ENCODE results near the gene DXO. TPM values are rescaled to one million over a fixed set of nuclear protein-coding genes. Genes with fewer than 3 reads are reported as not detected.
"Not testable (repeated sequence)": the region's sequence is repeated elsewhere in the genome, so short reads cannot be mapped to it uniquely, and the experiment has no call there.

The DXO gene
- polyA plus RNA-seq, 3 donors, result 5.5 to 49.6 (median 10.4) TPM

GRCh38 chr6:32004864-32005537, 33.1 kb upstream of the DXO start:
- H4K20me1 ChIP-seq (ENCODE audit: insufficient read depth, low read length); H3K9ac ChIP-seq (ENCODE audit: insufficient read depth, low read length, poor library complexity, severe bottlenecking); H3K4me1 ChIP-seq (ENCODE audit: control insufficient read depth in 1 of 2, insufficient read depth in 2 of 2, low read length in 2 of 2); H3K36me3 ChIP-seq (replicated peaks in 1 of 2; ENCODE audit: control insufficient read depth in 1 of 2, insufficient read depth in 2 of 2, low read length in 2 of 2); H3K27me3 ChIP-seq (ENCODE audit: control insufficient read depth in 2 of 2, insufficient read depth in 2 of 2, low read length in 2 of 2); H3K4me2 ChIP-seq (replicated peaks; ENCODE audit: extremely low read depth, low read length, poor library complexity, severe bottlenecking); DNase-seq; H3K4me1 Mint-ChIP-seq; H3K9me3 Mint-ChIP-seq; H3K27ac ChIP-seq (ENCODE audit: low read depth in 1 of 2, low read length in 2 of 2); H2AFZ ChIP-seq (ENCODE audit: insufficient read depth, low read depth, low read length, poor library complexity, severe bottlenecking); H3K4me3 ChIP-seq (replicated peaks in 1 of 3; ENCODE audit: low read depth in 2 of 3, low read length in 3 of 3); H3K4me3 Mint-ChIP-seq; H3K27me3 Mint-ChIP-seq (ENCODE audit: low read depth in 3 of 3); H3K27ac Mint-ChIP-seq; H3K36me3 Mint-ChIP-seq; intact Hi-C loops (cut with micrococcal nuclease); H3K9me3 ChIP-seq (replicated peaks in 1 of 2; ENCODE audit: control insufficient read depth in 1 of 2, insufficient read depth in 1 of 2, low read length in 2 of 2); H3K79me2 ChIP-seq (ENCODE audit: insufficient read depth, low read length): not testable (repeated sequence)
- 65% methylated on average over 5 of the region's 13 CpGs for WGBS (ENCODE audit: insufficient coverage)

- H3K4me1 ChIP-seq (ENCODE audit: control insufficient read depth in 1 of 2, insufficient read depth in 2 of 2, low read length in 2 of 2); H3K9ac ChIP-seq (ENCODE audit: insufficient read depth, low read length, poor library complexity, severe bottlenecking); H3K79me2 ChIP-seq (ENCODE audit: insufficient read depth, low read length); H3K27me3 ChIP-seq (ENCODE audit: control insufficient read depth in 2 of 2, insufficient read depth in 2 of 2, low read length in 2 of 2); H3K4me3 Mint-ChIP-seq; H3K9me3 ChIP-seq (replicated peaks in 1 of 2; ENCODE audit: control insufficient read depth in 1 of 2, insufficient read depth in 1 of 2, low read length in 2 of 2); H3K4me1 Mint-ChIP-seq; H3K27me3 Mint-ChIP-seq (ENCODE audit: low read depth in 3 of 3); H3K27ac Mint-ChIP-seq; H3K36me3 ChIP-seq (replicated peaks in 1 of 2; ENCODE audit: control insufficient read depth in 1 of 2, insufficient read depth in 2 of 2, low read length in 2 of 2); intact Hi-C loops (cut with micrococcal nuclease); H4K20me1 ChIP-seq (ENCODE audit: insufficient read depth, low read length); H3K4me3 ChIP-seq (replicated peaks in 1 of 3; ENCODE audit: low read depth in 2 of 3, low read length in 3 of 3); H3K27ac ChIP-seq (ENCODE audit: low read depth in 1 of 2, low read length in 2 of 2); H3K9me3 Mint-ChIP-seq; H3K4me2 ChIP-seq (replicated peaks; ENCODE audit: extremely low read depth, low read length, poor library complexity, severe bottlenecking); H3K36me3 Mint-ChIP-seq; DNase-seq; H2AFZ ChIP-seq (ENCODE audit: insufficient read depth, low read depth, low read length, poor library complexity, severe bottlenecking): not testable (repeated sequence)
- no CpG with 5 or more reads among the region's 4 CpGs for WGBS (ENCODE audit: insufficient coverage)
Measured at GRCh38 chr6:32004393-32004792, 32.5 kb upstream of the DXO start.

- H3K4me2 ChIP-seq (replicated peaks; ENCODE audit: extremely low read depth, low read length, poor library complexity, severe bottlenecking); H3K4me1 Mint-ChIP-seq; H3K79me2 ChIP-seq (ENCODE audit: insufficient read depth, low read length); H3K9me3 Mint-ChIP-seq; H3K36me3 ChIP-seq (replicated peaks in 1 of 2; ENCODE audit: control insufficient read depth in 1 of 2, insufficient read depth in 2 of 2, low read length in 2 of 2); H3K36me3 Mint-ChIP-seq; H2AFZ ChIP-seq (ENCODE audit: insufficient read depth, low read depth, low read length, poor library complexity, severe bottlenecking); H3K27ac ChIP-seq (ENCODE audit: low read depth in 1 of 2, low read length in 2 of 2); H3K4me3 ChIP-seq (replicated peaks in 1 of 3; ENCODE audit: low read depth in 2 of 3, low read length in 3 of 3); H3K4me3 Mint-ChIP-seq; H3K27ac Mint-ChIP-seq; H3K4me1 ChIP-seq (ENCODE audit: control insufficient read depth in 1 of 2, insufficient read depth in 2 of 2, low read length in 2 of 2); H3K27me3 Mint-ChIP-seq (ENCODE audit: low read depth in 3 of 3); H3K27me3 ChIP-seq (ENCODE audit: control insufficient read depth in 2 of 2, insufficient read depth in 2 of 2, low read length in 2 of 2); H3K9ac ChIP-seq (ENCODE audit: insufficient read depth, low read length, poor library complexity, severe bottlenecking); DNase-seq; H4K20me1 ChIP-seq (ENCODE audit: insufficient read depth, low read length); intact Hi-C loops (cut with micrococcal nuclease); H3K9me3 ChIP-seq (replicated peaks in 1 of 2; ENCODE audit: control insufficient read depth in 1 of 2, insufficient read depth in 1 of 2, low read length in 2 of 2): not testable (repeated sequence)
- WGBS (ENCODE audit: insufficient coverage), result no CpG with 5 or more reads among the region's 7 CpGs
Measured at GRCh38 chr6:32003301-32003700, 31.4 kb upstream of the DXO start.

GRCh38 chr6:32002546-32003268, 30.8 kb upstream of the DXO start:
- H3K9ac ChIP-seq (ENCODE audit: insufficient read depth, low read length, poor library complexity, severe bottlenecking); H3K4me3 ChIP-seq (replicated peaks in 1 of 3; ENCODE audit: low read depth in 2 of 3, low read length in 3 of 3); H3K27ac Mint-ChIP-seq; DNase-seq; H2AFZ ChIP-seq (ENCODE audit: insufficient read depth, low read depth, low read length, poor library complexity, severe bottlenecking); H3K4me1 Mint-ChIP-seq; H3K36me3 Mint-ChIP-seq; H3K36me3 ChIP-seq (replicated peaks in 1 of 2; ENCODE audit: control insufficient read depth in 1 of 2, insufficient read depth in 2 of 2, low read length in 2 of 2); H3K4me1 ChIP-seq (ENCODE audit: control insufficient read depth in 1 of 2, insufficient read depth in 2 of 2, low read length in 2 of 2); H3K4me2 ChIP-seq (replicated peaks; ENCODE audit: extremely low read depth, low read length, poor library complexity, severe bottlenecking); intact Hi-C loops (cut with micrococcal nuclease); H3K4me3 Mint-ChIP-seq; H3K27me3 ChIP-seq (ENCODE audit: control insufficient read depth in 2 of 2, insufficient read depth in 2 of 2, low read length in 2 of 2); H3K27ac ChIP-seq (ENCODE audit: low read depth in 1 of 2, low read length in 2 of 2); H3K9me3 Mint-ChIP-seq; H3K9me3 ChIP-seq (replicated peaks in 1 of 2; ENCODE audit: control insufficient read depth in 1 of 2, insufficient read depth in 1 of 2, low read length in 2 of 2); H3K79me2 ChIP-seq (ENCODE audit: insufficient read depth, low read length); H3K27me3 Mint-ChIP-seq (ENCODE audit: low read depth in 3 of 3); H4K20me1 ChIP-seq (ENCODE audit: insufficient read depth, low read length): not testable (repeated sequence)
- WGBS (ENCODE audit: insufficient coverage), result no CpG with 5 or more reads among the region's 15 CpGs

Measured in CD14-positive monocyte (primary cell).